Anterior cingulate cortex (tissue), 58 donors: ENCODE measurements around the gene DYNC2LI1.
A peak's percentile ranks its signal among the peaks of the same experiment; 100 is the strongest.

ENCODE experiments used
- DNase-seq, 58 donors: peaks; one replicate each; lab custom pipeline; 2025; lab: John Stamatoyannopoulos, UW

DYNC2LI1 gene

GRCh38 chr2:43759195-43759594 is 14.6 kb upstream of the DYNC2LI1 start:
- DNase-seq = no peak

GRCh38 chr2:43762286-43762685 is 11.6 kb upstream of the DYNC2LI1 start:
- no peak for DNase-seq

- no peak for DNase-seq
Measured at GRCh38 chr2:43763091-43763490, 10.7 kb upstream of the DYNC2LI1 start.

GRCh38 chr2:43764086-43764705 is 9.6 kb upstream of the DYNC2LI1 start:
- no peak for DNase-seq

- DNase-seq = no peak
Measured at GRCh38 chr2:43766006-43766405, 7.8 kb upstream of the DYNC2LI1 start.

- DNase-seq = no peak
Measured at GRCh38 chr2:43774617-43775016, 778 bp downstream of the DYNC2LI1 start.

GRCh38 chr2:43776324-43776723 is 2.5 kb downstream of the DYNC2LI1 start:
- no peak for DNase-seq

GRCh38 chr2:43777306-43777926 is 3.6 kb downstream of the DYNC2LI1 start:
- DNase-seq = no peak

GRCh38 chr2:43778233-43778632 is 4.4 kb downstream of the DYNC2LI1 start:
- DNase-seq = no peak

- no peak for DNase-seq
Measured at GRCh38 chr2:43787895-43788294, 14.1 kb downstream of the DYNC2LI1 start.

GRCh38 chr2:43788646-43789045 is 14.8 kb downstream of the DYNC2LI1 start:
- no peak for DNase-seq

GRCh38 chr2:43790147-43790546 is 16.3 kb downstream of the DYNC2LI1 start:
- no peak for DNase-seq

- DNase-seq = no peak
Measured at GRCh38 chr2:43791035-43791765, 17.4 kb downstream of the DYNC2LI1 start.

GRCh38 chr2:43792653-43793052 is 18.8 kb downstream of the DYNC2LI1 start:
- no peak for DNase-seq

GRCh38 chr2:43794956-43795355 is 21.1 kb downstream of the DYNC2LI1 start:
- no peak for DNase-seq

- DNase-seq = no peak
Measured at GRCh38 chr2:43796206-43796605, 22.4 kb downstream of the DYNC2LI1 start.

- no peak for DNase-seq
Measured at GRCh38 chr2:43798300-43798699, 24.5 kb downstream of the DYNC2LI1 start.

- no peak for DNase-seq
Measured at GRCh38 chr2:43800894-43801293, 27.1 kb downstream of the DYNC2LI1 start.

- DNase-seq = no peak
Measured at GRCh38 chr2:43802135-43802534, 28.3 kb downstream of the DYNC2LI1 start.

GRCh38 chr2:43803113-43803512 is 29.3 kb downstream of the DYNC2LI1 start:
- DNase-seq = no peak

GRCh38 chr2:43806719-43807031 is 32.8 kb downstream of the DYNC2LI1 start:
- DNase-seq = no peak

GRCh38 chr2:43810452-43810851 is 36.6 kb downstream of the DYNC2LI1 start:
- DNase-seq = peak in 2 of 58 donors; percentile 11 to 29
